Hepatocyte (in vitro differentiated cells): Measurements from ENCODE around the gene NKAIN1. TPM values are rescaled to one million over a fixed set of nuclear protein-coding genes. Genes with fewer than 3 reads are reported as not detected.
"Not testable (repeated sequence)": the region's sequence is repeated elsewhere in the genome, so short reads cannot be mapped to it uniquely, and the experiment has no call there.

Experiments used
- DNase-seq: peaks from one replicate; pipeline ENCODE4 v3.0.0-alpha.2; 2016; ENCODE audit warnings: low spot score
- H2AFZ ChIP-seq: fragments of 200-600 bp; sonication (generic); 2 replicates; pipeline ENCODE4 v1.6.0; 2016; ENCODE audit warnings: antibody characterized with exemption, mild to moderate bottlenecking
- H3K27ac ChIP-seq: fragments of 200-600 bp; sonication (generic); 2 replicates; pipeline ENCODE4 v1.5.1; 2016; ENCODE audit warnings: mild to moderate bottlenecking
- H3K27me3 ChIP-seq: fragments of 200-600 bp; sonication (generic); 2 replicates; pipeline ENCODE4 v1.6.1; 2016
- H3K36me3 ChIP-seq: fragments of 200-600 bp; sonication (generic); replicated peaks from 2 replicates; pipeline ENCODE4 v1.5.1; 2016; ENCODE audit warnings: low read depth; ENCODE audit not compliant: insufficient read depth
- H3K4me1 ChIP-seq: fragments of 200-600 bp; sonication (generic); 2 replicates; pipeline ENCODE4 v1.5.1; 2016; ENCODE audit warnings: mild to moderate bottlenecking, moderate library complexity; ENCODE audit not compliant: insufficient read depth
- H3K4me2 ChIP-seq: fragments of 200-600 bp; sonication (generic); 2 replicates; pipeline ENCODE4 v1.6.0; 2016
- H3K4me3 ChIP-seq: fragments of 200-600 bp; sonication (generic); 2 replicates; pipeline ENCODE4 v1.5.1; 2016; ENCODE audit warnings: mild to moderate bottlenecking
- H3K79me2 ChIP-seq: fragments of 200-600 bp; sonication (generic); 2 replicates; pipeline ENCODE4 v1.6.0; 2017; ENCODE audit warnings: mild to moderate bottlenecking
- H3K9me2 ChIP-seq: fragments of 200-600 bp; sonication (generic); replicated peaks from 2 replicates; pipeline ENCODE4 v1.6.0; 2017; ENCODE audit warnings: mild to moderate bottlenecking; ENCODE audit not compliant: insufficient read depth
- H3K9me3 ChIP-seq: fragments of 200-600 bp; sonication (generic); 2 replicates; pipeline ENCODE4 v1.5.1; 2016; ENCODE audit warnings: low read depth, mild to moderate bottlenecking
- H4K20me1 ChIP-seq: fragments of 200-600 bp; sonication (generic); 2 replicates; pipeline ENCODE4 v1.6.0; 2016; ENCODE audit warnings: mild to moderate bottlenecking; ENCODE audit not compliant: insufficient read depth, poor library complexity, severe bottlenecking
- CTCF ChIP-seq: fragments of 200-600 bp; sonication (generic); IDR thresholded peaks from 2 replicates; pipeline ENCODE4 v1.5.1; 2016; ENCODE audit warnings: antibody characterized with exemption, mild to moderate bottlenecking; ENCODE audit not compliant: poor library complexity
- EZH2 ChIP-seq: fragments of 200-600 bp; sonication (generic); IDR thresholded peaks from 2 replicates; pipeline ENCODE4 v1.6.1; 2016; ENCODE audit warnings: antibody characterized with exemption, mild to moderate bottlenecking, borderline replicate concordance
- EZH2phosphoT487 ChIP-seq: fragments of 200-600 bp; sonication (generic); IDR thresholded peaks from one replicate; pipeline ENCODE4 v1.6.1; 2018; ENCODE audit warnings: antibody characterized with exemption, mild to moderate bottlenecking, low read depth, moderate library complexity; ENCODE audit not compliant: unreplicated experiment, severe bottlenecking
- whole genome bisulfite sequencing: methylation state at CpG from one replicate; pipeline ENCODE4 v1.1.6; 2016; ENCODE audit warnings: low lambda C conversion rate; ENCODE audit errors: missing lambda C conversion rate; 5-methylcytosine and 5-hydroxymethylcytosine counted together
- polyA plus RNA-seq: library from polyadenylated mRNA; unstranded; fragments of >200 nt; fragmentation: Nextera tagmentation; extraction: Ambion mirVana; gene quantifications from 2 replicates; pipeline ENCODE4 v1.2.1, GENCODE V29; 2016
- total RNA-seq: library from RNA; depleted of rRNA; stranded (reverse); fragments of >200 nt; gene quantifications from 2 replicates; pipeline ENCODE4 v1.2.3, GENCODE V29; 2014

Gene NKAIN1
- total and polyA plus RNA-seq, 2 experiments from 2014 or later, result 1.8 to 2.2 TPM

- TF ChIP-seq EZH2 (no peak), CTCF (peak; percentile 64), EZH2phosphoT487 (no peak)
- no peak overlapping the region for H3K4me3 ChIP-seq
- no peaks in the 10 kb centered on the region for H3K36me3 ChIP-seq
- no peak overlapping the region for H2AFZ ChIP-seq
- peak overlapping the region; percentile 80 for H3K4me2 ChIP-seq
- no peaks in the 10 kb centered on the region for H3K9me3 ChIP-seq
- no peaks in the 10 kb centered on the region for H3K79me2 ChIP-seq
- H4K20me1 ChIP-seq, result no peaks in the 10 kb centered on the region
- peak; percentile 70 for DNase-seq
- no peaks in the 10 kb centered on the region for H3K9me2 ChIP-seq
- H3K27ac ChIP-seq, result no peak overlapping the region
- H3K4me1 ChIP-seq, result peaks cover 13% of the 10 kb centered on the region
- no peaks in the 10 kb centered on the region for H3K27me3 ChIP-seq
- 24% methylated on average over 42 of the region's 52 CpGs for WGBS
Observed at GRCh38 chr1:31181515-31182343, 58.0 kb downstream of the NKAIN1 start.

- Histone ChIP-seq H3K4me1 (peaks cover 13% of the 10 kb centered on the region), H3K79me2 (no peaks in the 10 kb centered on the region), H3K9me3 (no peaks in the 10 kb centered on the region), H3K27ac (no peak overlapping the region), H3K36me3 (no peaks in the 10 kb centered on the region), H4K20me1 (no peaks in the 10 kb centered on the region), H3K9me2 (no peaks in the 10 kb centered on the region), H3K27me3 (no peaks in the 10 kb centered on the region), H3K4me3 (no peak overlapping the region), H2AFZ (no peak overlapping the region), H3K4me2 (no peak overlapping the region)
- TF ChIP-seq EZH2phosphoT487, result no peak
- no peak for TF ChIP-seq CTCF
- no peak for TF ChIP-seq EZH2
- WGBS, result 87% methylated on average over 6 of the region's 6 CpGs
- no peak for DNase-seq
Observed at GRCh38 chr1:31180338-31180737, 59.3 kb downstream of the NKAIN1 start.

GRCh38 chr1:31176291-31176690 is 63.4 kb downstream of the NKAIN1 start:
- not testable (repeated sequence) for H3K4me3 ChIP-seq

GRCh38 chr1:31170486-31170735 is 69.3 kb downstream of the NKAIN1 start:
- peak overlapping the region; percentile 90 for H3K27ac ChIP-seq
- no peak overlapping the region for H3K4me3 ChIP-seq
- no peak overlapping the region for H2AFZ ChIP-seq
- H4K20me1 ChIP-seq, result no peaks in the 10 kb centered on the region
- 87% methylated on average over 4 of the region's 4 CpGs for WGBS
- peaks cover 11% of the 10 kb centered on the region for H3K4me1 ChIP-seq
- H3K4me2 ChIP-seq, result no peak overlapping the region
- no peak for TF ChIP-seq EZH2phosphoT487
- TF ChIP-seq CTCF, result no peak
- TF ChIP-seq EZH2, result no peak
- no peaks in the 10 kb centered on the region for H3K9me3 ChIP-seq
- no peaks in the 10 kb centered on the region for H3K79me2 ChIP-seq
- no peaks in the 10 kb centered on the region for H3K27me3 ChIP-seq
- H3K36me3 ChIP-seq, result no peaks in the 10 kb centered on the region
- DNase-seq, result no peak
- H3K9me2 ChIP-seq, result no peaks in the 10 kb centered on the region

More at GRCh38 chr1:31176291-31176690, 63.4 kb downstream of the NKAIN1 start:
- not testable (repeated sequence) for H4K20me1 ChIP-seq, H3K36me3 ChIP-seq, H2AFZ ChIP-seq, DNase-seq, H3K9me3 ChIP-seq, H3K79me2 ChIP-seq, H3K4me1 ChIP-seq, H3K27me3 ChIP-seq, H3K4me2 ChIP-seq, H3K27ac ChIP-seq, H3K9me2 ChIP-seq
- 97% methylated on average over 13 of the region's 33 CpGs for WGBS
